Islet of Langerhans (tissue), 1 donor: ENCODE data around the gene PPP2R5D.
"Not testable (repeated sequence)": the region's sequence is repeated elsewhere in the genome, so short reads cannot be mapped to it uniquely, and the experiment has no call there.

ENCODE experiments used
- FAIRE-seq: peaks from one replicate; lab custom pipeline; 2011; peaks lifted over from hg19 to GRCh38; lab: Jason Lieb, UNC

Gene PPP2R5D

GRCh38 chr6:43032326-43032725 is 48.0 kb downstream of the PPP2R5D start:
- no peak for FAIRE-seq

- no peak for FAIRE-seq
Measured at GRCh38 chr6:43033496-43034189, 49.3 kb downstream of the PPP2R5D start.

- no peak for FAIRE-seq
Measured at GRCh38 chr6:43034190-43034525, 49.8 kb downstream of the PPP2R5D start.

GRCh38 chr6:43035495-43036194 is 51.3 kb downstream of the PPP2R5D start:
- no peak for FAIRE-seq

- no peak for FAIRE-seq
Measured at GRCh38 chr6:43036712-43037111, 52.3 kb downstream of the PPP2R5D start.

GRCh38 chr6:43037197-43037596 is 52.8 kb downstream of the PPP2R5D start:
- no peak for FAIRE-seq

GRCh38 chr6:43037706-43038105 is 53.3 kb downstream of the PPP2R5D start:
- no peak for FAIRE-seq

GRCh38 chr6:43038727-43039126 is 54.4 kb downstream of the PPP2R5D start:
- FAIRE-seq, result no peak

GRCh38 chr6:43040542-43041257 is 56.3 kb downstream of the PPP2R5D start:
- no peak for FAIRE-seq

GRCh38 chr6:43041475-43041874 is 57.1 kb downstream of the PPP2R5D start:
- FAIRE-seq, result not testable (repeated sequence)

GRCh38 chr6:43043310-43043709 is 58.9 kb downstream of the PPP2R5D start:
- no peak for FAIRE-seq

- FAIRE-seq, result no peak
Measured at GRCh38 chr6:43045371-43045930, 61.1 kb downstream of the PPP2R5D start.

- FAIRE-seq, result no peak
Measured at GRCh38 chr6:43047998-43048397, 63.6 kb downstream of the PPP2R5D start.

- no peak for FAIRE-seq
Measured at GRCh38 chr6:43050981-43051380, 66.6 kb downstream of the PPP2R5D start.

- no peak for FAIRE-seq
Measured at GRCh38 chr6:43052225-43052841, 68.0 kb downstream of the PPP2R5D start.

GRCh38 chr6:43052842-43053544 is 68.6 kb downstream of the PPP2R5D start:
- FAIRE-seq, result no peak

- no peak for FAIRE-seq
Measured at GRCh38 chr6:43053545-43054205, 69.3 kb downstream of the PPP2R5D start, which contains the start of gene CUL7. Gene CUL7, minus strand, starts transcription at chr6:43053851. Its CDS starts 1,063 bp downstream, at chr6:43052788.

- no peak for FAIRE-seq
Measured at GRCh38 chr6:43054206-43054943, 70.0 kb downstream of the PPP2R5D start.

- FAIRE-seq, result no peak
Measured at GRCh38 chr6:43055966-43056365, 71.6 kb downstream of the PPP2R5D start.

- FAIRE-seq, result no peak
Measured at GRCh38 chr6:43058531-43058930, 74.2 kb downstream of the PPP2R5D start.
